GM21515 (cell line): Measurements from ENCODE around the gene WDR33.

Source experiments
- ATAC-seq: cut with Tn5 transposase; IDR thresholded peaks from one replicate; pipeline ENCODE4 v1.9.1; 2021; ENCODE audit not compliant: unreplicated experiment

WDR33 gene

DNA sequence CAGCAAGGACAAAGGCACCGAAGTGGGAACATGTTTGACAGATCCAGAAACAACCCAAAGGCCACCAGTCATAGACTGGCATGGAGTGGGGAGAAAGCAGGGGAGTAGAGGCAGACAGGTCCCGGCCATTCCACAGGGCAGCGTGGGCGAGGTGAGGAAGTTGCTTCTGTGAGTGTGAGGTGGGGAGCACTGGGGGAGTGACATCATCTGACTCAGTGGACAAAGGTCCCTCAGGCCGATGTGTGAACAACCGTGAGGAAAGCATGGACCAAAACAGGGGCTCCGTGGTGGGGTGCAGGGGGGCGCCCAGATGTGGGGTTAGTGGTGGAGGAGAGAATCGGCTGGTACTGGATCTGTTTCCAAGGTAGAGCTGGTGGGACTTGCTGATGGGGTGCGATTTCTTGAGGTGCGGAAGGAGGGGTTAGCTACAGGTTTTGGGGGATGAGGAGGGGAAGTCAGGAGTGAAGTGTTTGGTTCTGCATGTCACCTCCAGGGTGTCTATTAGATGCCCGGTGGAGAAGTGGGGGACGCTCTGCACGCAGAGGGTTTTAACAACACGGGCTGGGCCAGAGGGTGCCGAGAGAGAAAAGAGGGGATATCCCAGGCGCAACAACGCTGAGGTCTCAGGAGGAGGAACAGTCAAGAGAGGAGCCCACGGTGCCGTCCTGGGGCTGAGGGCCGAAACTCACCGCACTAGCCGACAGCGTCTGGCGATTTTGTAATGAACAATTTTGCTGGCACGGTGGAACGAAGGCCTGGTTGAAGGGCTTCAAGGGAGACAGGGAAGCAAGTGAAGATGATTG lies 112.2 kb downstream of the WDR33 start:
- ATAC-seq = no peak

DNA sequence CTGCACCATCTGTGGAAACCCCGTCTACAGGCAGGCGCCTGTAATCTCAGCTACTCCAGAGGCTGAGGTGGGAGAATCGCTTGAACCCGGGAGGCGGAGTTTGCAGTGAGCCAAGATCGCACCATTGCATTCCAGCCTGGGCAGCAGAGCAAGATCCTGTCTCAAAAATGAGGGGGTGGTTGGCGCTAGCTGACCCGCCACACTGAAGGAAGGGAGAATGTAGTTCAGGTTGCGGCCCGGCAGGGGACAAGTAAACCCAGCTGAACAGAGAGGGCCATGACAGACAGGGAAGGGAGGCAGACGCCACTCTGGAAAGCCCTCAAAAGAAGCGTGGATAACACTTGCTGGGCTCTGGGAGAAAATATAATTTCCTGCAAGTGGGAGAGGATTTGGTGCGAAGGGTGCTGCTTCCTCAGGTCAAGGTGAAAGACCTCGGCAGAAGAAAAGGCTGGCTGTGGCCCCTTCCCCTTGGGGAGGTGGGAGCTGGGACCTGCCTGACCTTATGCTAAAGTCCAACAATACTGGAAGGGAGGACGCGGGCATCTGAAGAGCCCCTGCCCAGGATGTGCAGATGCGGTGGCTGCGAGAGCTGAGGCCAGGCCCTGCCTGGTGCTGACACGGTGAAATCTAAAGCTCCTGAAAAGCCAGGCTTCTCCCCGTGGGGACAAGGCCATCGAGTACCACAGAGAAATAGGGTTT lies 113.3 kb downstream of the WDR33 start:
- ATAC-seq = no peak

DNA sequence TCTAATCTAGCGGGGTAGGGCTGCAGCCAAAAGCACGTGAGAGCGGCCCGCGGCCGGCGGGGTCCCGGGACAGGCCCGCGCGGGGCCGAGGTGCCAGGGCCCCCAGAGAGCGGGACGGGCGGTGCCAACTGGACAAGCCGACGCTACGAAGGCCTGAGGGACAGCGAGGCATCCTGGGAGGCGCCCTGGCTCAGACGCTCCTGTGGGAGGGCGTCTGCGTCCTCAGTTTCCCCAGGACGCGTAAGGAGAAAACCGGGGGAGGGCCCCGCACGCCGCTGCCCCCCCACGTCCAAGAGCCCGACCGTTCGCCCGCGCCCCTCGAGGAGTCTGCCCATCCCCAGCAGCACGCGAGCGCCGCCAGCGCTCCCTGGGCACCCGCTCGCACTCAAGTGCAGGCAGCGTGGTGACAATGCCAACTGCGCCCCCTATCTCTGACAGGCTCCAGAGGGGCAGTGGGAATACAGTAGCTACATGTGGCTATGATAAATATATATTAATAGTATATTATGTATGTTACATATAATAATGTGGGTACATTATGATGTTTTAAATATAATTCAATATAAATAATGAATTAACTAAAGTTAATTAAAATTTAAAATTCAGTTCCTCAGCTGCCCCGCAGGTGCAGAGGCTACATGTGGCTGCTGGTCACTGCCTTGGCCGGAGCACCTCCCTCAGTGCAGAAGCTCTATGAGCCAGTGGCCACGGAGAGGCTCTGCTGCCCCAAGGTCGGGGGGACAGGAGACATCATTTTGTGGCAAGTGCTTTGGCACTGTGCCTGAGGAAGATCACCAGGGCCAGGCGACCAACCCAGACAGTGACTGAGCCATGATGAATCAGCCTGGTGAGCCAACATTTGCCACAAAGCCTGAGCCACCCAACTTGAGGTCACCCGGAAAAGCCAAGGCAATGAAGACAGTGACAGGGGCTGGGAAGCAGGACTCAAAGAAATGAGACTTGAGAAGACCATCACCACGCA lies 115.2 kb downstream of the WDR33 start:
- no peak for ATAC-seq

- no peak for ATAC-seq
Measured at GRCh38 chr2:127694986-127695385, 116.0 kb downstream of the WDR33 start.

DNA sequence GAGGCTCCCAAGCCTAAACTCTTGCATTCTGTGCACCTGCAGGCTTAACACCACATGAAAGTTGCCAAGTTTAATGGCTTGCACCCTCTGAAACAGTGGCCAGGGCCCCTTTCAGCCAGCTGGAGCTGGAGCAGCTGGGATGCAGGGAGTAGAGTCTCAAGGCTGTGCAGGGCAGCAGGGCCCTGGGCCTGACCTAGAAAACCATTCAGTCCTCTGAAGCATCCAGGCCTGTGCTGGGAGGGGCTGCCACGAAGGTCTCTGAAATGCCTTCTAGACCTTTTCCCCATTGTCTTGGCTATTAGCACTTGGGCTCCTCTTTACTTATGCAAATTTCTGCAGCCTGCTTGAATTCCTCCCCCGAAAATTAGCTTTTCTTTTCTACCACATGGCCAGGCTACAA lies 120.3 kb downstream of the WDR33 start:
- no peak for ATAC-seq

- ATAC-seq = no peak
Measured at GRCh38 chr2:127688405-127688804, 122.6 kb downstream of the WDR33 start.

DNA sequence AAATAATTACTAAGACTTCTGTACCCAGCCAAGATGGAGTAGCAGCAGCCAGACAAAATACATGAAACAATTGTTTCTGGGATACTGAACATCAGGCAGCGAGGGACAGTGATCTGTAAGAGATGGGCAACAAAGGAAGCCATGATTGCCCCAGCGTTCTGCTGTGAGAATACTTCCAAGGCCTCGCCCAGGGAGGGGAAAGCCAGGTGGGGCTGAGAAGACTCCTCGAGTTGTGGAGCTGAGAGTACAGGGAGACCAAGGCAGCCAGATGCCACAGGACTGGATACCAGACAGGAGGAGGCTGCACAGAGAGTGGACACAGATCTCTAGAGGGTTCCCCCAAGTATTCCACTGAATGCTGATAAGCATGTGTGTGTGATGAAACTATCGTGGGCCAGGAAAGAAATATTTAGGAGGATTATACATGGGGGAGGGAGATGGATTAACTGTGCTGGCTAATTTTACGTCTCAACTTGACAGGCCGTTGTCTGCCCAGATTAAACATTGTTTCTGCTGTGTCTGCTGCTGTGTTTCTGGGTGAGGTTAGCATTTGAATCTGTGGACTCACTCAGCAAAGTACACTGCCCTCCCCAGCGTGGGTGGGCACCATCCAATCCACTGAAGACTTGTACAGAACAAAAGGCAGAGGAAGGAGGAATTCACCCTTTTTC lies 125.4 kb downstream of the WDR33 start:
- no peak for ATAC-seq

GRCh38 chr2:127683757-127684156 lies 127.2 kb downstream of the WDR33 start:
- ATAC-seq = no peak

GRCh38 chr2:127683056-127683455 lies 127.9 kb downstream of the WDR33 start:
- ATAC-seq = no peak

DNA sequence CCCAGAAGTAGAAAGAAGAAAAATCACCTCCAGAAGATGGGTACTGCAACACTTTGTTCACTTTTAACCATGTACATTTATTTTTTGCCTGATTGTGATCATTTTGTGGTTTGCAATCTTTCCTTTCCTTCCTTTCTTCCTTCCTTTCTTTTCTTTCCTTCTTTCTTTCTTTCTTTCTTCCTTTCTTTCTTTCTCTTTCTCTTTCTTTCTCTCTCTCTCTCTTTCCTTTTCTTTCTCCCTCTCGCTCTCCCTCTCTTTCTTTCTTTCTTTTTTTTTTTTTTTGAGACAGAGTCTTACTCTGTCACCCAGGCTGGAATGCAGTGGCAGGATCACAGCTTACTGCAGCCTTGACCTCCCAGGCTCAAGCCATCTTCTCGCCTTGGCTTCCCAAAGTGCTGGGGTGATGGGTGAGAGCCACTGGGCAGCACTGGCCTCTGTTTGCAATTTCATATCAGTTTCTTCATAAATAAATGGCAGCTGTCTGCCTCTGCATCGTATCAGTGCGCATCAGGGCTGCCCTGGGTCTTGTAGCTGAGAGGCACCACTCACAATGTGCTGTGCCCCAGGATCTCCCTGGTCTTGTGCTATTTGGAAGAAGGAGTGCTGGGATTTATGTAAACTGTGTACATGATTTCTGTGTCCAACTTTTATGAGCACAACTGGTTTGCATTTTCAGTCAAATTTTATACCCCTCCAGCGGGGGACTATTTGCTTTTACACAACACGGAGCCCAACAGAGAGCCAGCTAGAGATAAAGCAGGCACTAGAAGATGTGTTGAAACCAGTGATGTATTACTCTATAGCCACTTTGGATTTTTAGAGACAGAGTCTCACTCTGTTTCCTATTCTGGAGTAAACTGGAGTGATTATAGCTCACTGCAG lies 128.8 kb downstream of the WDR33 start:
- no peak for ATAC-seq

DNA sequence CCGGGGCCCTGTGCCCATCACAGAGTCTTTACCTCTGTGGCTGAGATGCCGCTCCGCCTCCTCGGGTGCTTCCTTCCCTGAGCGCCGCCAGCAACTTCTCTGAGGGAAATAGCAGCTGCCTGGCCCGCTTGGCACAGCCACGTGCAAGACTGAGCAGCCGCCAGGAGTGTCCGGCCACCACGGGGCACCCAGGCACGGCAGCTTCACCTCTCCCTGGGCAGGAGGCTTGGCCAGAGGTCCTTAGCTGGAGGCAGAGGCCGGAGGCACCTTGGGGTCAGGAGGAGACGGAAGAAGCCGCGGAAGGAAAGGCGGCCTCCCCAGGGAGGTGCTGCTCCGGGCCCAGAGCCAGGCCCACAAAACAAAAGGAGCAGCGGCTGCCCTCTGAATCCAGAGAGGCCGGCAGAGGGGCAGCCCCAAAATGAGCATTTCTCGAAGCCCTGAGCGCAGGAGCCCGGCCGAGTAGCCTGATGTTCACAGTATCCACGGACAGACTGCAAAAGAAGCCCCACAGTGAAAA lies 129.6 kb downstream of the WDR33 start:
- ATAC-seq = no peak

- no peak for ATAC-seq
Measured at GRCh38 chr2:127680706-127681287, 130.2 kb downstream of the WDR33 start.

DNA sequence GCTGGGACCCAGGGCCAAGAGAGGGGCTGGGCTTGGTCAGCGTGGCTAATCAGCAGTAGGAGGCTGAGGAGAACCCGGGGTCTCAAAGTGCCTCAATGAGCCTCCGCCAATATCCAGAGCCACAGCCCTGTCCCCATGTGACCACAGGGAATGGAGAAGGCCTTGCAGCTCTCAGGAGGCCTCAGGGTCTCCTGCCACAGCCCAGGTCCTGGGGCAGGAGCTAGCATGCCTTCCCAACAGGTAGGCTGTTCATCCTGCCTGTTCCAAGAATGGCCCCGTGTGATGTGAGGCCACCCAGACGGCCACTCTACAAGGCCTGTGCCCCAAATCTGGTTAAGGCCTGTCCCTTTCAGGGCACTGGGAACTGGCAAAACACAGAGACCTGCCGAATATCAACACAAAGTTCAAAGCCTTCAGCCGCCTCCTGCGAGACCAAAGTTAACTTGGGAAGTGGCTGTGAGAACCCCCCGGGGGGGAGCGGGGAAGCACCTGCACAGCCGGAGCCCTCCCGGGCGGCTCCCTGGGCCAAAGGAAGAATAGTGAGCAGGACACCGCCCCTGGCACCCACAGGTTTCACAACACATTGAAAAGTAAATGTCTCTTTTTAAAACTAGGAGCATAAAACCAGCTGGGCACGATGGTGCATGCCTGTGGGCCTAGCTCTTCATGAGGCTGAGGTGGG lies 131.2 kb downstream of the WDR33 start:
- no peak for ATAC-seq

GRCh38 chr2:127678991-127679390 lies 132.0 kb downstream of the WDR33 start:
- ATAC-seq = no peak

- ATAC-seq = no peak
Measured at GRCh38 chr2:127678531-127678930, 132.4 kb downstream of the WDR33 start.

- ATAC-seq = no peak
Measured at GRCh38 chr2:127676906-127677305, 134.1 kb downstream of the WDR33 start.

GRCh38 chr2:127675331-127676261 lies 135.4 kb downstream of the WDR33 start, which contains the start of gene LIMS2:
TSS of gene LIMS2 (minus strand) at chr2:127675530. CDS start at chr2:127675024, 506 bp downstream.
- no peak for ATAC-seq
